AG09309 (cell line): ENCODE data around the gene KIAA1755.

Experiments used
- DNase-seq: peaks from one replicate; pipeline ENCODE4 v3.0.0-alpha.2; 2010; ENCODE audit warnings: low read depth
- H3K4me3 ChIP-seq: 2 replicates; pipeline ENCODE4 v1.5.1; 2011; ENCODE audit warnings: mild to moderate bottlenecking, low read depth, low read length, moderate library complexity; ENCODE audit not compliant: control insufficient read depth
- CTCF ChIP-seq: IDR thresholded peaks from 2 replicates; pipeline ENCODE4 v1.5.1; 2011; ENCODE audit warnings: mild to moderate bottlenecking, low read depth, low read length, inconsistent platforms; ENCODE audit not compliant: insufficient read depth, control insufficient read depth; ENCODE audit errors: missing control alignments

Gene KIAA1755

GRCh38 chr20:38225240-38225899 is 35.2 kb downstream of the KIAA1755 start:
- H3K4me3 ChIP-seq = no peak overlapping the region
- no peak for TF ChIP-seq CTCF
- DNase-seq = no peak

- no peak for TF ChIP-seq CTCF
- no peak overlapping the region for H3K4me3 ChIP-seq
These were observed 36.0 kb downstream of the KIAA1755 start for GRCh38 chr20:38224531-38224930.

GRCh38 chr20:38223743-38224100 is 36.8 kb downstream of the KIAA1755 start:
- no peak overlapping the region for H3K4me3 ChIP-seq
- no peak for TF ChIP-seq CTCF
- DNase-seq = no peak

More at GRCh38 chr20:38224531-38224930, 36.0 kb downstream of the KIAA1755 start:
- no peak for DNase-seq

- no peak for DNase-seq
- no peak for TF ChIP-seq CTCF
- H3K4me3 ChIP-seq = no peak overlapping the region
These were observed 37.4 kb downstream of the KIAA1755 start for GRCh38 chr20:38222923-38223742.

- H3K4me3 ChIP-seq = no peak overlapping the region
- TF ChIP-seq CTCF = peak; percentile 99
- no peak for DNase-seq
These were observed 38.2 kb downstream of the KIAA1755 start for GRCh38 chr20:38222231-38222922.

- DNase-seq = no peak
- H3K4me3 ChIP-seq = no peak overlapping the region
- TF ChIP-seq CTCF = peak; percentile 97
These were observed 39.4 kb downstream of the KIAA1755 start for GRCh38 chr20:38221119-38221589.
